Activated gamma-delta T cell treated with anti-CD3 and anti-CD28 coated beads, Interleukin-2, amount 50 U/mL, for 16 hours (primary cell): ENCODE measurements around the gene TRIM25.
"Not testable (repeated sequence)": the region's sequence is repeated elsewhere in the genome, so short reads cannot be mapped to it uniquely, and the experiment has no call there.

ENCODE experiments used
- DNase-seq: peaks from one replicate; pipeline ENCODE4 v3.0.0-alpha.2; 2020; ENCODE audit warnings: low read depth

The TRIM25 gene

GRCh38 chr17:56913867-56914580, at the start of gene TRIM25:
TSS of gene TRIM25 (minus strand) at chr17:56914049. CDS start at chr17:56913988, 61 bp downstream.
- peak; percentile 78 for DNase-seq

- peak; percentile 91 for DNase-seq
Observed at GRCh38 chr17:56960596-56961538, 47.0 kb upstream of the TRIM25 start, which contains the start of gene COIL. TSS of gene COIL (minus strand) at chr17:56961050. CDS start at chr17:56961019, 31 bp downstream.

GRCh38 chr17:56956992-56957391, 43.1 kb upstream of the TRIM25 start:
- DNase-seq, result no peak

- DNase-seq, result no peak
Observed at GRCh38 chr17:56949595-56949994, 35.7 kb upstream of the TRIM25 start.

GRCh38 chr17:56948491-56948890, 34.6 kb upstream of the TRIM25 start:
- no peak for DNase-seq

- no peak for DNase-seq
Observed at GRCh38 chr17:56947741-56948140, 33.9 kb upstream of the TRIM25 start.

- DNase-seq, result no peak
Observed at GRCh38 chr17:56945938-56946505, 32.2 kb upstream of the TRIM25 start.

- no peak for DNase-seq
Observed at GRCh38 chr17:56943505-56944125, 29.8 kb upstream of the TRIM25 start.

GRCh38 chr17:56939869-56940484, 26.1 kb upstream of the TRIM25 start:
- DNase-seq, result no peak

- not testable (repeated sequence) for DNase-seq
Observed at GRCh38 chr17:56938206-56938605, 24.4 kb upstream of the TRIM25 start.

- no peak for DNase-seq
Observed at GRCh38 chr17:56937687-56938086, 23.8 kb upstream of the TRIM25 start.

- DNase-seq, result no peak
Observed at GRCh38 chr17:56936697-56937322, 23.0 kb upstream of the TRIM25 start.

GRCh38 chr17:56935461-56935860, 21.6 kb upstream of the TRIM25 start:
- DNase-seq, result no peak

- no peak for DNase-seq
Observed at GRCh38 chr17:56934280-56934679, 20.4 kb upstream of the TRIM25 start.

GRCh38 chr17:56933868-56934267, 20.0 kb upstream of the TRIM25 start:
- no peak for DNase-seq

- DNase-seq, result no peak
Observed at GRCh38 chr17:56933151-56933745, 19.4 kb upstream of the TRIM25 start.

- DNase-seq, result no peak
Observed at GRCh38 chr17:56930739-56931337, 17.0 kb upstream of the TRIM25 start.

- no peak for DNase-seq
Observed at GRCh38 chr17:56929362-56929969, 15.6 kb upstream of the TRIM25 start.

- no peak for DNase-seq
Observed at GRCh38 chr17:56928586-56928985, 14.7 kb upstream of the TRIM25 start.

GRCh38 chr17:56926704-56927103, 12.9 kb upstream of the TRIM25 start:
- DNase-seq, result no peak
